ENCODE results near the gene MSANTD3.

The MSANTD3 gene

DNA sequence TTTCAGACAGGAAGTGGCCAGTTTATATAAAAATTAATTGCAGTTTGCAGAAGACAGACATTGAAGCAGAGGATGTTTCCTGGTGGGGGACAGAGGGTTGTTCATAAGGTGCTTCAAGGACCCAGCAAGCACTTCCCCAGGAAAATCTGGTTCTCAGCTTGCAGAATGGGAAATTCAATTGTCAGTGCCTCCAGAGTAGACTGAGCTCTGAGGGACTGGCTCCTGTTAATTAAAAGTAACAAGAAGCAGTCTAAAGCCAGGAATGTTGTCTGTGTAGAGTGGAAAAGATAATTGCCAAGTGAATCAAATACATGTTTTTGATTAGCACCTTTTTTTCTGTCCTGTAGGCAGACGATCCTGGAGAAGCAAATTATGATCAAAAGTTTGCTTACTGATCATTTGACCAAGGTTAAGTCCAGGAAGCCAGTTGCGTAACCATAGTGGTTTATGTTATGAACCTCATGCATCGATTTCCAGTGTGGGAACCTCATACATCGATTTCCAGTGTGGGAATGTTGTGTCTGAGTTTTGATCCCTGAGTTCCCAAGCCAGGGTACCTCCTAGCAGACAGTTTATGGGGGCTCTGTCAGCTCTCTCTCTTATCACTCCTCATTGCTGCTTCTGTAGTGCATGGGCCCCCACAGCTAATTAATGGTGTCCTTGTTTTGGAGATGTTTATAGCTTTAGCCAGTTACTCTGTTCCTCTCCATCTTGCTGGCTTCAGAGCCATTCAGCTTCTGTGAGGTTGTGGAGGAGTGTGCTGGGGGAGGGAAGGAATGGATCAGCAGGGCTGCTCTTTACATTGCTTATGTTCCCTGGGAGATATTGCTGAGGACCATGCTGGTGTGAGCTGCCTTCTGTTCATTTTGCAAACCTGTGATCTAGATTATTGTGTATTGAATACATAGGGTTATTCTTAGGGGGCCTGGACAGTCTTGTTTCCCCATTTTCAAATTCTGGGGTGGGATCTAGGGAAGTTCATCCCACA is 17.1 kb downstream of the MSANTD3 start:
- H3K4me3 Mint-ChIP-seq, result no peak overlapping the region
- H3K27me3 Mint-ChIP-seq, result no peaks in the 10 kb centered on the region
- H3K27ac Mint-ChIP-seq, result peak overlapping the region; percentile 15
- no peaks in the 10 kb centered on the region for H3K9me3 Mint-ChIP-seq
- peaks cover 4% of the 10 kb centered on the region for H3K4me1 Mint-ChIP-seq
- peaks cover 6% of the 10 kb centered on the region for H3K36me3 Mint-ChIP-seq

DNA sequence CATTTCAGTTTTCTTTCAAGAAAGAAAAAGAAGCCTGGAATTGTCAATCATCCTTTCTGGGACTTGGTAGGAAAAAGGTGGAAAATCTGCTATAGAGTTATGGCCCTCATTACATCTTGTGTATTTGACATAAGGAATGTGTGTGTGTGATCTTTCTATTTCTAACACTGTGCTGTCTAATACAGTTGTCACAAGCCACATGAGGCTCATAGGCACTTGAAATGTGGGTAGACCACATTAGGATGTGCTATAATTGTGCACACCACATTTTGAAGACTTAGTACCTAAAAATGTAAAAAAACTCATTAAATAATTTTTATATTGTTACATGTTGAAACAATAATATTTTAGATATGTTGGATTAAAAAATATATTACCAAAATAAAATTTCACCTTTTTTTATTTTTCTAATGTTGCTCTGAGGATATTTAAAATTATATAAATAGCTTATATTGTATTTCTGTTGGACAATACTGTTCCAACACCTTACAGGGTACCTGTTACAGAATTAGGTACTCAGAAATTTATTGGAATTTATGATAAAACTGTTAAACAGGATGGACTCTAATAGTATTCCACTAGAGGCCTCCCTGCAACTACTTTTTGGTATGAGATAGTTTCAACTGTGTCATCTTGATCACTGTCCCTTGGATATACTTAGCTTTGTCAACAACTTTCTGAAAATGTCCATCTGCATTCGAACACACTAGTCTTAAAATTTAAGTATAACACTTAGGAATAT is 18.4 kb downstream of the MSANTD3 start:
- Mint-ChIP-seq H3K9me3 (no peaks in the 10 kb centered on the region), H3K36me3 (peaks cover 9% of the 10 kb centered on the region), H3K4me3 (no peak overlapping the region), H3K27me3 (no peaks in the 10 kb centered on the region), H3K4me1 (peaks cover 4% of the 10 kb centered on the region), H3K27ac (no peak overlapping the region)

DNA sequence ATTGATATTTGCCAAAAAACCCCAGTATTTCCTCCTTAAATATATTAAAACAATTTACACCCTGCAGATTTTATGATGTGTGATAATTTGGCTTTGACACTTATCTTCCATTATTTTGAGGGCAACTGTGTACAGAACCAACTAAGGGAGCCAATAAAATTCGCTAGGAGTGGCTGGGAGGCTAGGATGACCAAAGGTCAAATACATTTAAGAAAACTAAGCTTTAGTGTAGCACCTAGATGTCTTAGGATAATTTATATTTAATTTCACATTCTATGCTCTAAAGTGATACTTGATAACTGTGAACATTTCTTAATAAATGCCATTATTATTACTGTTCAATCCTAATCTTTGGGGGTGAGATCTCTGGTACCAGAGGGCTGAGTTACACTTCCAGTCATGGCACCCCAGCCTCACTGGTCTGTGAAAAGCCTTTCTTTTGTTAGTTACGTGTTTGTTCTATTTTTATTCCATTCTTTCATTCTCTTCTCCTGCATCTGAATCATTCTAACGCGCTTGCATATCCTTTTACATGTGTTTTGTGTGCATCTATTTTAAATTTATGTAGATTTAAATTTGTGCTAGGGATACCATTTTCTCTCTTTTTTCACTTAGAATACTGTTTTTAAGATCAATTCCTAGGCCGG is 19.1 kb downstream of the MSANTD3 start:
- no peak overlapping the region for H3K4me3 Mint-ChIP-seq
- no peak overlapping the region for H3K27ac Mint-ChIP-seq
- H3K9me3 Mint-ChIP-seq, result no peaks in the 10 kb centered on the region
- H3K27me3 Mint-ChIP-seq, result no peaks in the 10 kb centered on the region
- peaks cover 4% of the 10 kb centered on the region for H3K4me1 Mint-ChIP-seq
- peaks cover 13% of the 10 kb centered on the region for H3K36me3 Mint-ChIP-seq

DNA sequence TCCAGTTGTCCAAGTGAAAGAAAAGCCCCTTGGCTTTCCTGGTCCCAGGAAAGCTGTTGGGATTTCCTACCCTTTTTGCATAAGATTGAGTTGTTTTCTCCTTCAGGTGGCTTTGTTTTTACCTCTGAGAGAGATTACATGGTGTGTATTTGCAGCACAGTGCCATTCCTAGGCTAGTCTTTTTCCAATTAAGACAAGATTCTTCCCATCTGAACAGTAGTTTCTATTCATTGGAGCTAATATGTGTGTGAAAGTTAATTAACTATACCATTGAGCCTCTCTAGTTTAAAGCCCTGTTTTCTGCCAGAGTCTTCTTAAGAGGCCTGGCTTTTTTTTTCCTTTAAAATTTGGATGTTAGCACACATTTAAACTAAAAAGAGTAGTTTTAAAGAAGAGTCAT is 20.1 kb downstream of the MSANTD3 start:
- Mint-ChIP-seq H3K27me3 (no peaks in the 10 kb centered on the region), H3K4me1 (peaks cover 4% of the 10 kb centered on the region), H3K27ac (no peak overlapping the region), H3K9me3 (no peaks in the 10 kb centered on the region), H3K36me3 (peaks cover 16% of the 10 kb centered on the region), H3K4me3 (no peak overlapping the region)

DNA sequence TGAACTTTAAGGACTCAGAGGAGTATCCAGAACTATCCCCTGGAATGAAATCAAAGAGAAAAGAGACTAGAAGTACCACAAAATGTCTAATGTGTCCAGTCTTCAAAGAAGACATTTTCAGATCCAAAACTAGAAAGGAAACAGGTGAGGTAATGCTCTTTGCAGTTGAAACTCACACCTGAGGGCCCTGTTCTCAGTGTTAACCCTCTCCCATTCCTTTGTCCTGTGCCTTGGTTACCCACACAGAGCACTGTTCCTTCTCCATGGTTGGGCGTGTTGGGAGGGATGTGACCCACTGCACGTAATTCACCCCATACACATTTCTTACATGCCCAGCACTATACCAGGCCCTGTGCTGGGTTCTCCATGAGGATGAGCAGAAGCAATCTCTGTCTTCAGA is 21.3 kb downstream of the MSANTD3 start:
- H3K9me3 Mint-ChIP-seq, result no peaks in the 10 kb centered on the region
- no peaks in the 10 kb centered on the region for H3K27me3 Mint-ChIP-seq
- peaks cover 4% of the 10 kb centered on the region for H3K4me1 Mint-ChIP-seq
- H3K4me3 Mint-ChIP-seq, result no peak overlapping the region
- H3K27ac Mint-ChIP-seq, result no peak overlapping the region
- H3K36me3 Mint-ChIP-seq, result peaks cover 20% of the 10 kb centered on the region

DNA sequence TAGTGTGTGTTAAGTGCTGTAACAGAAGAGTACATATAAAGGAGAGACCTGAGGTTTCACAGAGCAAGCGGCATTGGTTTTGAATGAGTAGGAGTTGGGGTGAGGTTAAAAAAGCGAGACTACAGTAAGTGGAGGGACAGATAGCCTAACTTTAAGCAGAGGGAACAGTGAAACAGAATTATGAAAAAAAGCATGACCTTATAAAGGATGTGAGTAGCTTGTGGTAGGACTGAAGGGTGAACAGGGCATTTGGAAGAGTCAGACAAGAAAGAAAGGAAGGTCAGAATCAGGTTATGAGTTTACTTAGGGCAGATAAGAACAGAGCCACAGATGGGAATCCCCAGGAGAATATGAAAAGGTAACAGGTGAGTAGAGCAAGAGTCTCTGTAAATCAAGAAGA is 22.5 kb downstream of the MSANTD3 start:
- H3K4me3 Mint-ChIP-seq, result no peak overlapping the region
- no peaks in the 10 kb centered on the region for H3K9me3 Mint-ChIP-seq
- H3K4me1 Mint-ChIP-seq, result peaks cover 1% of the 10 kb centered on the region
- H3K27ac Mint-ChIP-seq, result no peak overlapping the region
- no peaks in the 10 kb centered on the region for H3K27me3 Mint-ChIP-seq
- H3K36me3 Mint-ChIP-seq, result peaks cover 23% of the 10 kb centered on the region

DNA sequence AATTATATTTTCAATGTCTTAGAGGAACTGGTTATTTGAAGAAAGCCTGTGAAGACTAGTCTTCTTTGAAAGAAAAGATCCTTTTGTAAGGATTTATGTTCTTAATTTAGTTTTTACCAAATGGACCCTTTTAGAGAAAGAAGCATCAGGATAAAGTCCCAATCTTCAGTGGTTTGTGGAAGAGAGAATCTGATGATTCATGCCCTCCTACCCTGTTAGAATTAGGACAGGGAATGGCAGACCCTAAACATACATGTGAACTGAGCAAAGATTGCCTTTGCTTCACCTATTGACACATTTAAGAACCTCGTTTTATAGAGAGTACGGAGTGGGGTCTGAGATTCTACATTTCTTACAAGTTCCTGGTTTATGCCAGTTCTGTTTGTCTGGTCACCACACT is 26.0 kb downstream of the MSANTD3 start:
- Mint-ChIP-seq H3K4me3 (no peak overlapping the region), H3K4me1 (no peaks in the 10 kb centered on the region), H3K27me3 (no peaks in the 10 kb centered on the region), H3K36me3 (peaks cover 22% of the 10 kb centered on the region), H3K9me3 (no peaks in the 10 kb centered on the region), H3K27ac (no peak overlapping the region)

DNA sequence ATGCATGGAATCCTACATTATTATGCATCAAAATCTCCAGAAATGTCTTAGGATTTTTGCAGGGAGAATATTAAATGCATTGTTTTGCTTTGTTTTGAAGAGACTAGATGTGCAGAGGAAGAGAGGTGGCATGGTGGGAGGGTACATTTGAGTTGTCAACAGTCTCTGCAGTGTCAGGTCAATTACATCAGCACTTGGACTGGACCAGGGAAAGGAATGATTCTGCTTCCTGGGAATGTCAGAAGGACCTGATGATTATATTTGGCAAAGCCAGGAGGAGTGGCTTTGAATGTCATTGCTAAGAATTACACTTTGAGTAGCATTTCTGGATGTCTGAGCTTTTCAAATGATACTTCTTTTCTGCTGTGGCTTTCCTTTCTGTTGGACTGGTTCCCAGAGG is 28.5 kb downstream of the MSANTD3 start:
- H3K4me1 Mint-ChIP-seq, result no peaks in the 10 kb centered on the region
- no peaks in the 10 kb centered on the region for H3K27me3 Mint-ChIP-seq
- no peaks in the 10 kb centered on the region for H3K9me3 Mint-ChIP-seq
- H3K27ac Mint-ChIP-seq, result no peak overlapping the region
- H3K36me3 Mint-ChIP-seq, result peaks cover 17% of the 10 kb centered on the region
- no peak overlapping the region for H3K4me3 Mint-ChIP-seq

DNA sequence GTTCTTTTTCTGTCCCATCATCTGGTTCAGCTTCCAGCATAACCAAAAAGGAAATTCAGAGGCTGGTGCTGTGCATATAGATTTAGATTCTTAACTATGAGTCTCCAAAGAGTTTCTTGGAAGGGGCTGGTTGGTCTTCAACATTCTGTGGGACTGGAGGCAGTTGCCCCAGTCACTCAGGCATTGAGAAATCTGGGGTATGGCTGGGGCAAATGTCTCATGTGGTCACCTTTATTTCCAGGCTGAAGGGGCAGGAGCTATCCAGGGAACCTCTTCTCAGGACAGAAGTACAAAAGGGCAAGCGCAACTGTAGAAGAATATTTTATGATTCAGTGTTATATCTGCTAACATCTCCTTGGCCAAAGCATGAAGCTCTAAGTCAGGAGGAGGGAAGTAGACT is 30.6 kb downstream of the MSANTD3 start:
- H3K36me3 Mint-ChIP-seq, result peaks cover 7% of the 10 kb centered on the region
- H3K4me1 Mint-ChIP-seq, result no peaks in the 10 kb centered on the region
- H3K9me3 Mint-ChIP-seq, result no peaks in the 10 kb centered on the region

DNA sequence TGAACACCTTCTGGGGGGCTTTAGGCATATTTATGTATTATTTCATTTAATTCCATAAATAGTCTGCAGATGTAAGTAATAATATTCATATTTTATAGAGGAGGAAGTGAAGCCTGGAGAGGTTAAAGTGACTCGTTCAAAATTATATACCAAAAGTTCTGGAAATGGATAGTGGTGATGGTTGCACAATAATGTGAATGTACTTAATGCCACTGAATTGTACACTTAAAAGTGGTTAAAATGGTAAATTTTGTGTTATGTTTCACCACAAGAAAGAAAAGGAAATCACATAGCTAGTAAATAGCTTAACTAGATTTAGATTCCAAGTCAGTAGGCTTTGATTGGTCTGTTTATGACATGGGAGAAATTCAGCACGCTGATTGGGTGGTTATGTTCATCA is 33.0 kb downstream of the MSANTD3 start:
- peaks cover 2% of the 10 kb centered on the region for H3K27me3 Mint-ChIP-seq
- no peaks in the 10 kb centered on the region for H3K36me3 Mint-ChIP-seq
- H3K27ac Mint-ChIP-seq, result no peak overlapping the region
- H3K4me1 Mint-ChIP-seq, result no peaks in the 10 kb centered on the region
- no peak overlapping the region for H3K4me3 Mint-ChIP-seq
- no peaks in the 10 kb centered on the region for H3K9me3 Mint-ChIP-seq

More for the DNA sequence above, 30.6 kb downstream of the MSANTD3 start:
- Mint-ChIP-seq H3K27me3 (no peaks in the 10 kb centered on the region), H3K27ac (no peak overlapping the region), H3K4me3 (no peak overlapping the region)

DNA sequence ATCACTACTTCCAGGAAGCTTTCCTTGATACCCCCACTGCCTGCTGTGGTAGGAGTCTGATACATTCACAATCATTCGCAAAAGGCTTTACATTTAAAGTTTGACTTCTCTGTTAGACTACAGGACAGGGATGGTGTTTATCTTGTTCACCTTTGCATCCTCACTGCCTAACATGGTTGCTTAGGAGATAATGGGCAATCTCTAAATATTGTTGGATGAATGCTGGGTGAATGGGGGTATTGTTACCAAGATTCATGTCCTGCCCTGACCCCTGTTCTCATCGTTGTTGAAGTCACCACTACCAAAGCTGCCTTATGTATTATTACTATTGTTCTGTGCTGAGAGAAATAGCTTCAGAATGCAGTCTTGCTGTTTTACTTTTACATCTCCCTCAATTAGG is 38.3 kb downstream of the MSANTD3 start:
- Mint-ChIP-seq H3K27me3 (peaks cover 2% of the 10 kb centered on the region), H3K36me3 (no peaks in the 10 kb centered on the region), H3K4me3 (no peak overlapping the region), H3K9me3 (no peaks in the 10 kb centered on the region), H3K4me1 (no peaks in the 10 kb centered on the region), H3K27ac (no peak overlapping the region)

DNA sequence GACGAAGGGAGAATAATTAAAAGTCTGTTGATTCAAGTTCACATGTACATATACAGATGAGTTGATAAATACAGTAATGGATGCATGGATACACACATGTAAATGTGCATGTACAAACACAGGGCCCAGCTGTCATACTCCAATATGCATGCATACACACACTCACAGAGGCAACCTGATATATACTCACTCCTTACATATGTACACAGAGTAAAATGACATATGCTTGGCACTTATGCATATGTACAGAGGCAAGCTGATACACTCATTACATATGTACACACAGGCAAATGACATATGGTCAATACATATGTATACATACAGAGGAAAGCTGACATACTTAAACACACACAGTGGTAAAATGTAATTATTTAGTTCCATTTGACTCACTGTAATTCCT is 38.8 kb downstream of the MSANTD3 start:
- Mint-ChIP-seq H3K36me3 (no peaks in the 10 kb centered on the region), H3K27ac (no peak overlapping the region), H3K4me1 (no peaks in the 10 kb centered on the region), H3K4me3 (no peak overlapping the region), H3K27me3 (peaks cover 4% of the 10 kb centered on the region), H3K9me3 (no peaks in the 10 kb centered on the region)

DNA sequence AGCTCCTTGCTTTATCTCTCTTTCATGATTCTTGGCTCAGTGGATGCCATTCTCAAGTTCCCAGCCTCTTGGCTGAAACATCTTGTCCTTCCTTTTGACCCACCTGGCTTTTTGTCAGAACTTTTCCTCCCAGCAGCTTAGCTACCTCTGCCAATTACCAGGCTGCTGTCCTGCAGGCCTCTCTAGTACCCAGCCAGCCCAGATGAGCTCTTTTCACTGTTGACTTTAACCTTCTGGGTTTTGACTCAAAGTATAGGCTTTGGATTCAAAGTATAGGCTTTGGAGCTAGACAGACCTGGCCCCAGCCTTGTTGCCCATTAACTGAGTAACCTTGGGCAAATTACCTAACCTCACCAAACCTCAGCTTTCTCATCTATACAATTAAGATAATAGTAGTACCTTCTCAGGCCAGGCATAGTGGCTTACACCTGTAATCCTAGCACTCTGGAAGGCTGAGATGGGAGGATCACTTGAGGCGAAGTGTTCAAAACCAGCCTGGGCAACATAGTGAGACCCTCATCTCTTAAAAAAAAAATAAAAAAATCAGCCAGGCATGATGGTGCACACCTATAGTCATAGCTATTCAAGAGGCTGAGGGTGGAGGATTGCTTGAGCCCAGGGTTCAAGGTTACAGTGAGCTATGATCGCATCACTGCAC is 39.4 kb downstream of the MSANTD3 start:
- H3K4me1 Mint-ChIP-seq, result no peaks in the 10 kb centered on the region
- H3K4me3 Mint-ChIP-seq, result no peak overlapping the region
- no peak overlapping the region for H3K27ac Mint-ChIP-seq
- no peaks in the 10 kb centered on the region for H3K9me3 Mint-ChIP-seq
- no peaks in the 10 kb centered on the region for H3K36me3 Mint-ChIP-seq
- peaks cover 5% of the 10 kb centered on the region for H3K27me3 Mint-ChIP-seq

DNA sequence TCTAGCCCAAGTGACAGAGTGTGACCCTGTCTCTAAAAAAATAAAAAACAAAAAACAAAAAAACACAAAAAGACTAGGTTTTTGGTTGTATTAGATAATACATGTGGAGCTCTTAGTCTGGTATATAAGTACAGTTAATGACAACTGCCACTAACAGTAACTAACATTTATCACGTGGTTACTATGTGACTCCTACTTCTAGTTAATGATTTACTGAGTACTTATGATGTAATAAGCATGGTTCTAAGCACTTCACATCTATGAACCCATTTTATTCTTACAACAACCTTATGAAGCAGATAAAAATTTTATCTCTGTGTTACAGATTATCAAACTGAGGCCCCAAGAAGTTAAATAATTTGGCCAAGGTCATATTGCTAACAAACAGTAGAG is 39.9 kb downstream of the MSANTD3 start:
- Mint-ChIP-seq H3K4me3 (no peak overlapping the region), H3K9me3 (no peaks in the 10 kb centered on the region), H3K36me3 (no peaks in the 10 kb centered on the region), H3K4me1 (no peaks in the 10 kb centered on the region), H3K27ac (no peak overlapping the region), H3K27me3 (peaks cover 5% of the 10 kb centered on the region)

DNA sequence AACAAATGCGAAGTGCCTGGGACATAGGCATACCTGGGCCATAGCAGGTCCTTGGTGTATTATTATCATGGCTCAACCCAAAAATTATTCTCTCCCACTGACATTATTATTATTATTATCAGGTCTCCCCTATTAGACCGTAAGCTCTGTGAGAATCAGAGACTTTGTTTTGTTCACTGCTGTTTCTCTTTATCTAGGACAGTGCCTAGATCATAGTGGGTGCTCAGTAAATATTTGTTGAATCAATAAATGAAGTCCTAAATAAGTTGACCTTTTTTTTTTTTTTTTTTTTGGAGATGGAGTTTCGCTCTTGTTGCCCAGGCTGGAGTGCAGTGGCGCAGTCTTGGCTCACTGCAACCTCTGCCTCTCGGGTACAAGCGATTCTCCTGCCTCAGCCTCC is 41.1 kb downstream of the MSANTD3 start:
- Mint-ChIP-seq H3K9me3 (no peaks in the 10 kb centered on the region), H3K36me3 (no peaks in the 10 kb centered on the region), H3K4me3 (no peak overlapping the region), H3K27ac (no peak overlapping the region), H3K27me3 (peaks cover 13% of the 10 kb centered on the region), H3K4me1 (no peaks in the 10 kb centered on the region)

All from activated naive CD4-positive, alpha-beta T cell treated with anti-CD3 and anti-CD28 coated beads, Interleukin-2, amount 50 U/mL, for 24 hours (primary cell).